T-helper 17 cell (primary cell): Measurements from ENCODE around the gene NPIPA1. TPM values are rescaled to one million over a fixed set of nuclear protein-coding genes. Genes with fewer than 3 reads are reported as not detected.
"Not testable (repeated sequence)": the region's sequence is repeated elsewhere in the genome, so short reads cannot be mapped to it uniquely, and the experiment has no call there.

ENCODE experiments used
- ATAC-seq: fragments of 150-1000 bp; cut with Tn5 transposase; 2 replicates; pipeline ENCODE4 v1.10.0; 2021; ENCODE audit warnings: mild to moderate bottlenecking, moderate library complexity
- DNase-seq, 3 donors: peaks; one replicate each; pipeline versions ENCODE4 v3.0.0 to v3.0.0-alpha.2; 2020 to 2021
- H3K9me3 ChIP-seq: one replicate; pipeline ENCODE4 v1.7.0; 2013; ENCODE audit warnings: low read length, mild to moderate bottlenecking; ENCODE audit not compliant: control insufficient read depth, poor library complexity, severe bottlenecking
- H3K27ac Mint-ChIP-seq: one replicate; pipeline ENCODE4 v1.8.0; 2022; ENCODE audit warnings: mild to moderate bottlenecking, moderate library complexity, mixed read lengths
- H3K27me3 Mint-ChIP-seq: one replicate; pipeline ENCODE4 v1.8.0; 2022; ENCODE audit warnings: mixed read lengths
- H3K36me3 Mint-ChIP-seq: one replicate; pipeline ENCODE4 v1.8.0; 2022; ENCODE audit warnings: low read depth, mixed read lengths
- H3K4me1 Mint-ChIP-seq: one replicate; pipeline ENCODE4 v1.8.0; 2022; ENCODE audit warnings: mild to moderate bottlenecking, mixed read lengths
- H3K4me3 Mint-ChIP-seq: one replicate; pipeline ENCODE4 v1.8.0; 2022; ENCODE audit warnings: mild to moderate bottlenecking, moderate library complexity, mixed read lengths
- total RNA-seq, 4 donors: library from RNA in 2 of 4; stranded (reverse) in 2 of 4; gene quantifications; one replicate each; pipeline ENCODE4 v1.2.3 and lab custom pipeline; 2022 to 2026

NPIPA1 gene
- total RNA-seq, 2 donors from 2014 or later = 89.9 to 101 TPM

- H3K36me3 Mint-ChIP-seq = not testable (repeated sequence)
Measured at GRCh38 chr16:14999845-15000244, 62.6 kb downstream of the NPIPA1 start.

More at GRCh38 chr16:14999845-15000244, 62.6 kb downstream of the NPIPA1 start:
- not testable (repeated sequence) for ATAC-seq, H3K27me3 Mint-ChIP-seq, DNase-seq, H3K4me3 Mint-ChIP-seq, H3K9me3 ChIP-seq, H3K27ac Mint-ChIP-seq
- peaks cover 13% of the 10 kb centered on the region for H3K4me1 Mint-ChIP-seq

Other genes with a start within 250 kb of the NPIPA1 start
- gene PLA2G10, start 243.1 kb upstream of the NPIPA1 start, total RNA-seq = not detected
- gene NPIPA3, start 234.0 kb upstream of the NPIPA1 start, total RNA-seq = 1 to 10 TPM in 1 of 2 donors, not detected in 1; 1.5 TPM
- gene NPIPA2, start 194.9 kb upstream of the NPIPA1 start, total RNA-seq = 1 to 10 TPM; 3.7 to 4.1 TPM
- 10 to 100 TPM; 28.9 to 40.8 TPM for gene NOMO1, start 103.7 kb upstream of the NPIPA1 start, total RNA-seq
- gene PDXDC1, start 37.6 kb downstream of the NPIPA1 start, total RNA-seq = 10 to 100 TPM; 58.4 to 78.8 TPM
- gene NTAN1, start 118.6 kb downstream of the NPIPA1 start, total RNA-seq = 10 to 100 TPM; 26.5 to 34.4 TPM
- 10 to 100 TPM; 32.9 to 37.2 TPM for gene RRN3, start 156.8 kb downstream of the NPIPA1 start, total RNA-seq